Central memory CD8-positive, alpha-beta T cell (primary cell): ENCODE results near the gene KCNMA1.
"Not testable (repeated sequence)": the region's sequence is repeated elsewhere in the genome, so short reads cannot be mapped to it uniquely, and the experiment has no call there.

Source experiments
- ATAC-seq: fragments of 150-1000 bp; cut with Tn5 transposase; replicated peaks from 2 replicates; pipeline ENCODE4 v1.10.0; 2022; ENCODE audit warnings: mild to moderate bottlenecking, moderate FRiP score, moderate number of reproducible peaks; ENCODE audit not compliant: poor library complexity, severe bottlenecking; ENCODE audit errors: extremely low read depth
- DNase-seq, 2 donors: peaks; one replicate each; pipeline ENCODE4 v3.0.0; 2021; ENCODE audit warnings: low spot score in 2 of 2
- H3K27ac Mint-ChIP-seq: one replicate; pipeline ENCODE4 v1.8.0; 2022; ENCODE audit warnings: low read depth, mild to moderate bottlenecking, moderate library complexity, mixed read lengths
- H3K27me3 Mint-ChIP-seq: one replicate; pipeline ENCODE4 v1.8.0; 2022; ENCODE audit warnings: mixed read lengths
- H3K36me3 Mint-ChIP-seq: one replicate; pipeline ENCODE4 v1.8.0; 2022; ENCODE audit warnings: mild to moderate bottlenecking, moderate library complexity, mixed read lengths; ENCODE audit not compliant: insufficient read depth
- H3K4me1 Mint-ChIP-seq: one replicate; pipeline ENCODE4 v1.8.0; 2022; ENCODE audit warnings: mixed read lengths
- H3K4me3 Mint-ChIP-seq: one replicate; pipeline ENCODE4 v1.8.0; 2022; ENCODE audit warnings: mild to moderate bottlenecking, moderate library complexity, mixed read lengths
- H3K9me3 Mint-ChIP-seq: one replicate; pipeline ENCODE4 v1.8.0; 2022; ENCODE audit warnings: mixed read lengths

The KCNMA1 gene

DNA sequence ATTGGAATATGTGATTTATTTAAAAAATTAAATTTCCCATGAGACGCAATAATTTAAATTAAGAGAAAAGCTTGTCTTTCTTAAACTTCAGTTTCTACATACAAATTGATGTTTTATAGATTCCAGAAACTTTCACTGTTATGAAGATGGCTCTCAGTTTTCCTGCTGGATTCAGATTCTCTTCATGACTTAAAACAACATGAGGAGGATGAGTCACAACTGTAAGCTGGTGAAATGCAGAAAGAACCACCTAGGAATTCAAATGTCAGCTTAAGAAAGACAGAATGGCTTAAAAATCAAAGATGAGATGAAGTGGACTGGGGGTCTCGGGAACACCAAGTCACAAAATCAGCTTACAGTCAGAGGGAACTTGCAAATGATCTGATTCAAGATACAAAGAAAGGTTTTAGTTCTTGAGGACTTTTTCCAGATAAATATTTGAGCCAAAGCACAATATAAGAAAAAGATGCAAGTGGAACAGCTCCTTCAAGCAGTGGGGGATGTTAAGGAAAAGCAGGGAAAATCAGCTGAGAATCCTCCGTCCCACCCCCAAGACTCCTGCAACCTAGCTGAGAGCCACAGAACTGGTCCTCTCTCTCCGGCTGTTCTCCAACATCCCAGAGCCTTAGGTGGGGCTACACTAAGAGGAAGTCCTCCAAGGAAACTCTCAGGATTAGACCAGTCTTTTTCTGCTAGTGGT lies 279.8 kb downstream of the KCNMA1 start:
- Mint-ChIP-seq H3K27me3 (peaks cover 17% of the 10 kb centered on the region), H3K27ac (no peak overlapping the region), H3K36me3 (no peaks in the 10 kb centered on the region), H3K9me3 (no peaks in the 10 kb centered on the region), H3K4me1 (no peaks in the 10 kb centered on the region), H3K4me3 (no peak overlapping the region)
- DNase-seq: no peak
- ATAC-seq: no peak

DNA sequence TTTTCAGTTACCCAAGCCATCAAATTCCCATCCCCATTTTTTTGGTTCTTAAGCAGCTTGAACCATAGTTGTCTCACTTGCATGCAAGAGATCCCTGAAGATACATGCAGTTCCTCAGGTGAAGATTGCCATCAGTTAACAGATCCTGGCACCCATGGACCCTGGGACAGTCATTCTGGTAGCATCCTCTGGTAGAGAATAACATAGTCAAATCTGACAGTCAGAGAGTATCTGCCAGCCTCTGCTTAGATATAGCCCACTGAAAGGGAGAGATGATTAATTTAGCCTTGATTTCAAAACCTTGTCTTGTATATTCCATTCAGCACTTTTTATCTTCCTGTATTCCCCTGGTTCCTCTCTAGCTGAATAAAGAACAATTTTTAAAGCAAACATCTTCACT lies 280.4 kb downstream of the KCNMA1 start:
- H3K4me1 Mint-ChIP-seq: no peaks in the 10 kb centered on the region
- H3K27me3 Mint-ChIP-seq: peaks cover 18% of the 10 kb centered on the region
- DNase-seq: no peak

DNA sequence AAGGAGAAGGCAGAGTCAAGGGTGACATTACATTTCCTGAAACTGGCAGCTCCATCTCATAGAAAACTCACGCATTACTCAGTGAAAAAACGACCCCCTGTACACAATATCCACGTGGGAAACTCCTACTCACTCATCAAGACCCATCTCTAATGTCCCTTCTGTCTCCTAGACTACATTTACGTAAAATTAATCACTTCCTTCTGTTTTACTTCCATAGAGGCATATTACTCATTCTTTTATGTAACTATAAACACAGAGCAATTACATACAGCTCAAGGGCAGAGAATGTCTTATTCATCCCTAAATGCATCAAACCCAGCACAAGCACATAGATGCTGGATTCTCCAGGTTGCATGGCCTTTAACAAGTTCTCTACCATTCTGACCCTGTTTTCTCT lies 281.8 kb downstream of the KCNMA1 start:
- no peak overlapping the region for H3K4me3 Mint-ChIP-seq
- DNase-seq (no peak), ATAC-seq (no peak)
- H3K4me1 Mint-ChIP-seq: no peaks in the 10 kb centered on the region
- H3K9me3 Mint-ChIP-seq: no peaks in the 10 kb centered on the region
- H3K27ac Mint-ChIP-seq: no peak overlapping the region
- no peaks in the 10 kb centered on the region for H3K36me3 Mint-ChIP-seq
- H3K27me3 Mint-ChIP-seq: peaks cover 26% of the 10 kb centered on the region

More for the DNA sequence above, 280.4 kb downstream of the KCNMA1 start:
- no peak for ATAC-seq
- Mint-ChIP-seq H3K27ac (no peak overlapping the region), H3K9me3 (no peaks in the 10 kb centered on the region), H3K4me3 (no peak overlapping the region), H3K36me3 (no peaks in the 10 kb centered on the region)

DNA sequence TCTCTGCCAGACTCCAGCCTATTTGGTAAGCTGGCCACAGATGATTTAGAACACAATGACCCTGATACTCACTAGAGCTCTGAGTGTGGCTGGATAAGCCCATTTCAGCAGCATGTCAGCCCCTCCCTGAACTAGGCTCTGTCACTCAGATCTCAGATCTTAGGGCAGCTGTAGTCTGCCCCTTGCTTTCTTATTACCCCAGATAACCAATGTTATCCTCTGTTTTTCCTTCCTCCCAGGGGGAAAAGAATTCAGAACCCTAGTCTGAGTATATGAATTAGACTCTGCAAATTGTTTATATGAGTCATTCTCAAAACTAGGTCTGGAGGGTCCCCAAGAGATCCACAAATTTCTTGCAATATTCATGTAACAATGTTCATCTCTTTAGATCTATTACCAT lies 286.2 kb downstream of the KCNMA1 start:
- Mint-ChIP-seq H3K4me3 (no peak overlapping the region), H3K27ac (no peak overlapping the region), H3K9me3 (no peaks in the 10 kb centered on the region), H3K4me1 (no peaks in the 10 kb centered on the region), H3K27me3 (peaks cover 9% of the 10 kb centered on the region), H3K36me3 (no peaks in the 10 kb centered on the region)
- no peak for DNase-seq
- no peak for ATAC-seq

DNA sequence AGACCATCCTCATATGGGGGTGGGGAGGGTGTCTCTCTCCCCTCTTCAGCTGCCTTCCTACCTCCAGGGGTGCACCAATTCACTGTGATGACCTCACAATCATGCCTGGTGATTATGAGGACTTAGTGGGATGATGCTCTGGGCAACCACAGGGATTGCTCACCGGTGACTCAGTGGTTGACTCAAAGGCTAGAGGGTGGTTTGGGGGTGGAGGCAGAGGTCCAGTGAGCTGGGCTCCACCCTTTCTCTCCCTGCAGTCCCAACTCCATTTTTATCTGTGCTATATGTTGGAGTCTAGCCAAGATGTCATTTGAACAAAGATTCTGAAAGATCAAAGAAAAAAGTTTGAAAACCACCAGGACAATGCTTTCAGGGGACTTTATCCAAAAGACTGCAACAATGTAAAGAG lies 286.9 kb downstream of the KCNMA1 start:
- no peaks in the 10 kb centered on the region for H3K36me3 Mint-ChIP-seq
- H3K27ac Mint-ChIP-seq: no peak overlapping the region
- DNase-seq (no peak), ATAC-seq (no peak)
- no peak overlapping the region for H3K4me3 Mint-ChIP-seq
- H3K4me1 Mint-ChIP-seq: no peaks in the 10 kb centered on the region
- H3K9me3 Mint-ChIP-seq: no peaks in the 10 kb centered on the region
- H3K27me3 Mint-ChIP-seq: peaks cover 9% of the 10 kb centered on the region

DNA sequence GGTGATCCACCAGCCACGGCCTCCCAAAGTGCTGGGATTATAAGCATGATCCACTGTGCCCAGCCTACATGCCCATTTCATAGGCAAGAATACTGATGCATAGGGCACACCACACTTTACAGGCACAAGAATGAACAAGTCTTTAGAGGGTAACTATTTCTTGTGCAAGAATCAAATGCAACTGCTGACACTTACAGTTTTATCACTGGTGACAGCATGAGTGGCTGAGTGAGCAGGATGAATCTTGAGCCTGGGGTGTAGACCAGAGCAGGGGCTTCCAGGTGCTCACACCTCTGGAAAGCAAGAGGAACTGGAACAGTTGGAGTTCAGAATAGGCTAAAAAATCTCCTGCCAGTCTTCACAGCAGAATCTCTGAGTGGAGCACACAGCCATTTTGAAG lies 287.5 kb downstream of the KCNMA1 start:
- Mint-ChIP-seq H3K27me3 (peaks cover 9% of the 10 kb centered on the region), H3K4me1 (no peaks in the 10 kb centered on the region), H3K27ac (no peak overlapping the region), H3K9me3 (no peaks in the 10 kb centered on the region), H3K4me3 (no peak overlapping the region), H3K36me3 (no peaks in the 10 kb centered on the region)
- DNase-seq (no peak), ATAC-seq (no peak)

DNA sequence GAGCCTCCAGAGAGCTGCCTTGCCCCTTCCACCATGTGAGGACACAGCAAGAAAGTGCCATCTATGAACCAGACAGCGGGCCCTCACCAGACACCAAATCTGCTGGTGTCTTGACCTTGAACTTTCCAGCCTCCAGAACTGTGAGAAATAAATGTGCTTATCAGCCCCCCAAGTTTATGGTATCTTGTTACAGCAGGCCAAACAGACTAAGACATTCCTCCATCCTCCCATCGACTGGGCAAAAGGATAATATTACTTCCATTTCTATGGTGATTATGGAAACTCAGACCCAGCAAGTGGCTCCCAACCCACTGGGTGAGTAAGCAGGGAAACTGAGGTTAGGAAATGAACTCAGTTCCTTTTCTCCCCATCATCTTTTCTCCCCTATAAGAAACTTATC lies 288.4 kb downstream of the KCNMA1 start:
- no peak overlapping the region for H3K27ac Mint-ChIP-seq
- ATAC-seq: no peak

DNA sequence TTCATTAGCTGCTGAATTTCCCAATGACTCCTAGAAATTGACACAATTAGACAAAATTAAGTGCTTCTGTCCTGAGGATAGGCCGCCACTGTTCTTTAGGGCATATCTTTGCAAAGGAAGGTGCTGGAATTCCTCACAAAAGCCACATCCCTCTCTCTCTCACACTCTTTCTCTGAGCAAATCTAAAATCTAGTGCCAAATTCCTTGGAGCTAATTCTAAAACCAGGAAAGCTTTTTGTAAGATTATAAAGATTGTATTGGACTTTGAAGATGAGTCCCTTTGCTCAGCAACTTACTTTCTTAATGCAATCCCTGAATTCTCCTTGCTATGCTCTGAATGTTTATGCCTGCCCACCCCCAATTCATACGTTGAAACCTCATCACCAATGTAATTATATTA lies 288.9 kb downstream of the KCNMA1 start:
- no peaks in the 10 kb centered on the region for H3K36me3 Mint-ChIP-seq
- no peaks in the 10 kb centered on the region for H3K9me3 Mint-ChIP-seq
- H3K4me3 Mint-ChIP-seq: no peak overlapping the region
- no peak overlapping the region for H3K27ac Mint-ChIP-seq
- H3K27me3 Mint-ChIP-seq: peaks cover 9% of the 10 kb centered on the region
- ATAC-seq (no peak), DNase-seq (no peak)
- H3K4me1 Mint-ChIP-seq: no peaks in the 10 kb centered on the region

More for the DNA sequence above, 288.4 kb downstream of the KCNMA1 start:
- no peaks in the 10 kb centered on the region for H3K4me1 Mint-ChIP-seq
- peaks cover 9% of the 10 kb centered on the region for H3K27me3 Mint-ChIP-seq
- no peaks in the 10 kb centered on the region for H3K9me3 Mint-ChIP-seq
- H3K36me3 Mint-ChIP-seq: no peaks in the 10 kb centered on the region
- DNase-seq: no peak
- H3K4me3 Mint-ChIP-seq: no peak overlapping the region

DNA sequence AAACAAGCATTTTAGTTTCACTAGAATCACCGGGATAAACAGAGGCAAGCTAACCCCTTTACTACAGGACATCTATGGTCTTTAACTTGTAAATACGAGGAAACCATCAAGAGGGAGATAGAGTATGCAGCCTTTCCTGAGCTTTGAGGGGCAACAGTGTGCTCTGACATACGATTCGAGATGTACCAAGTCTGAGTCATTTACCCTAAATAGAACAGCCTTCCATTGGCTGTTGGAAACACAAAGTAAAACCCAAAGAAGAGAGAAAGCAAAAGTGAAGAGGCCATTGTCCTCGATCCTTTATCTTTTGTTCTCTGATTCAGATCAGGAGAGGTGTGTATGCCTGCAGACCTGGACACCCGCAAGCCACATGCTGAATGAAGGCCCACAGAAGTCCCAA lies 289.5 kb downstream of the KCNMA1 start:
- peaks cover 9% of the 10 kb centered on the region for H3K27me3 Mint-ChIP-seq
- no peak overlapping the region for H3K4me3 Mint-ChIP-seq
- no peak overlapping the region for H3K27ac Mint-ChIP-seq
- H3K4me1 Mint-ChIP-seq: no peaks in the 10 kb centered on the region
- DNase-seq (no peak), ATAC-seq (no peak)
- no peaks in the 10 kb centered on the region for H3K36me3 Mint-ChIP-seq
- H3K9me3 Mint-ChIP-seq: no peaks in the 10 kb centered on the region

DNA sequence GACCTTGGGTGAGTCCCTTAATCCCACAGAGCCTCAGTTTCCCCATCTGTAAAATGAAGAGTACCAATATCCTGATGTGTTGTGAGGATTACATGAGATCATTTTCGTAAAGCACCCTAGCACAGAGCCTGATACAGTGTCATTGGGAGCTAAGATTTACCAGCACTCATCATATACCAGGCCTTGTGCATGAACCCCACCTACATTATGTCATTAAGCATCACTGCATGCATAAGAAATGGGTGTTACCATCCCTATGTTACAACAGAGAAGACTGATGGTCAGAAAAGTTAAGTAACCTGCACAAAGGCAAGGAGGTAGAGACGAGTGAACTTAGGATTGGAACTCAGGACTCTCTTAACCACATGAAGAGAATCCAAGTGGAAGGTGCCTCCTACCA lies 290.6 kb downstream of the KCNMA1 start:
- no peak for DNase-seq
- no peak for ATAC-seq
- Mint-ChIP-seq H3K27me3 (peaks cover 6% of the 10 kb centered on the region), H3K4me3 (no peak overlapping the region), H3K36me3 (no peaks in the 10 kb centered on the region), H3K27ac (no peak overlapping the region), H3K9me3 (no peaks in the 10 kb centered on the region), H3K4me1 (no peaks in the 10 kb centered on the region)

DNA sequence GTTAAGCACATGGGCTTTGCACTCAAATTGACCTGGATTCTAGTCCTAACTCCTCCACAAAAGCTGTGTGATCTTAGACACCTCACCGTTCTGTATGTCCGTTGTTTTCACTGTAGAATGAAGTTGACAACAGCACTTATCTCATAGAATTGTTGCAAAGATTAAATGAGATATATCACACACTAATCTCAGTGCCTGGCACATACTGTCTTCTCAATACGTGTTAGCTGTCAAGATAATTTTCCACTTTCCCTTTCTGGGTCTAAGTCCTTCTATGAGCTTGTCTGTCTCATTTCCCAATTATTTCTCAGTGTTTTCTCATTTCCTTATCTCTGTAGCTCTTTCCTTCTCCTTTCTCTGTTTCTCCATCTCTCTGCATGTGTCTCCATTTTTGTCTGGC lies 296.6 kb downstream of the KCNMA1 start:
- no peaks in the 10 kb centered on the region for H3K27me3 Mint-ChIP-seq
- no peak for ATAC-seq
- DNase-seq: no peak
- H3K36me3 Mint-ChIP-seq: no peaks in the 10 kb centered on the region
- no peaks in the 10 kb centered on the region for H3K9me3 Mint-ChIP-seq
- no peak overlapping the region for H3K4me3 Mint-ChIP-seq
- no peak overlapping the region for H3K27ac Mint-ChIP-seq
- H3K4me1 Mint-ChIP-seq: no peaks in the 10 kb centered on the region

DNA sequence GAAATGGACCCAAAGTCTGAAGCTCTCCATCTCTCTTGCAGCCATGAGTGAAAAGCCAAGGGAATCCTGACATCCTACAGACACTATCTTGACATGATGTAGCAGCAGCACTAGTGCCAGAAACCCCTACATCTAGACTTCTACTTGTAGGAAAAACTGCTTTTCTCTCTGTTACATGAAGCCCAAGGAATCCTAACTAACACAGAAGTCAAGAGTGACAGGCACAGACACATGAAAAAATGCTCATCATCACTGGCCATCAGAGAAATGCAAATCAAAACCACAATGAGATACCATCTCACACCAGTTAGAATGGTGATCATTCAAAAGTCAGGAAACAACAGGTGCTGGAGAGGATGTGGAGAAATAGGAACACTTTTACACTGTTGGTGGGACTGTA lies 297.7 kb downstream of the KCNMA1 start:
- H3K27me3 Mint-ChIP-seq, H3K4me1 Mint-ChIP-seq, H3K4me3 Mint-ChIP-seq, DNase-seq, H3K9me3 Mint-ChIP-seq, H3K27ac Mint-ChIP-seq, ATAC-seq, H3K36me3 Mint-ChIP-seq: not testable (repeated sequence)

DNA sequence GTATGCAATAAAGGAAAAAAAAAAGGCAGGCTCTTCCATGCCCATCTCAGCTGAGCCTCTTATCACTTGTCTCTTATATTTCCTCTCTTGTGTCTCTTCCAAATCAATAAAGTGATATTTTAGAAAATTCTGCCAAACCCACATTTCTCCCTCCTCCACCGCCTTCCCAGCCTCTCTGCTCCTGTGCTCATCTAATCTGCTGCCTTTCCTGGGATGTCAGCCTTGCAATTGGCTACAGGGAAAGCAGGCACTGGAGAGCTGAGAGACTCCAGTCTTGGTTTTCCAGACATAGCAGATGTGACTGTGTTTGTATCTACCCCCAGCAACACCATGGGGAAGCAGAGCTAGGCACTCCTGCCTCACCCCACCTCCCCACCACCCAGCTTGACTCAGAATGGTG lies 298.4 kb downstream of the KCNMA1 start:
- ATAC-seq (no peak), DNase-seq (no peak)
- Mint-ChIP-seq H3K4me3 (no peak overlapping the region), H3K36me3 (no peaks in the 10 kb centered on the region), H3K27ac (no peak overlapping the region), H3K4me1 (no peaks in the 10 kb centered on the region), H3K27me3 (no peaks in the 10 kb centered on the region), H3K9me3 (no peaks in the 10 kb centered on the region)

DNA sequence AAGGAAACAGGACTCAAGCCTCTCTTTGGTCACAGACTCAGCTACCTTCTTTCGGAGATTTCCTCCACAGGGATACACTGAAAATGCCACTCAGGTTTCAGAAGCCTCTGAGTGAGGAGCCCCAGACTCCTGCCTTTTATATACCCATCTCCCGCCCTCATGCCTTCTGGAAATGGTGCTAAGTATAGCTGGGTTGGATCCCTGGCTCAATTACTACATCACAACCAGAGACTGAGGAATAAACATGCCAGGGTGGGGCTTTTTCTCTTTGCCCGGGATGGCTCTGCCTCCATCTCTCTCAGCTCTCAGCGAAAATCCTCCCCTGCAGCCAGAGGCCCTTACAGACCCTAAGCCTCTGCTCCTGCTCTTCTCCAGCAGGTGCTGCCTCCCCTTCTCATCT lies 299.5 kb downstream of the KCNMA1 start:
- H3K27me3 Mint-ChIP-seq: no peaks in the 10 kb centered on the region
- no peaks in the 10 kb centered on the region for H3K36me3 Mint-ChIP-seq
- H3K27ac Mint-ChIP-seq: no peak overlapping the region
- H3K4me3 Mint-ChIP-seq: no peak overlapping the region
- H3K4me1 Mint-ChIP-seq: no peaks in the 10 kb centered on the region
- ATAC-seq (no peak), DNase-seq (no peak)
- no peaks in the 10 kb centered on the region for H3K9me3 Mint-ChIP-seq
